GM18861 (cell line): Measurements from ENCODE around the gene RBP5.

Experiments used
- ATAC-seq: cut with Tn5 transposase; IDR thresholded peaks from one replicate; pipeline ENCODE4 v1.9.1; 2021; ENCODE audit not compliant: unreplicated experiment

RBP5 gene

GRCh38 chr12:7128681-7129286 lies at the start of gene RBP5:
TSS of gene RBP5 (minus strand) at chr12:7128889. CDS start at chr12:7128775, 114 bp downstream.
- no peak for ATAC-seq

- ATAC-seq: no peak
Measured at GRCh38 chr12:7178481-7178880, 49.8 kb upstream of the RBP5 start.

DNA sequence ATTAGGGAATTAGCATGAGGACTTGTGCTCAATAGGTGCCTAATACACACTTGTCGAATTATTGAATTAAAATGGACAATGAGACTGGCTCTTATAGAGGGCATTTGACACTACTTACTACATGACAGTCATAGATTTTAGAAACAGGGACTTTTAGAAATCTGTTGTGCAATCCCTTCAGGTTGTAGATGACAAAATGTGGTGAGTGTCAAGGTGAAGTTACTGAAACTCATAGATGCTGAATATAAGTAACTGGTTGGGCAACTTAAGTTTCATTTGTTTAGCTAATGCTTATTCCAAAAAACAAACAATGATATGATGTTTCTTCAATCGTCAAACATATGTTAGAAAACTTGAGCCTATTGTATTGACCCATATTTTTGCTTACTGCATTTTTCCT lies 47.9 kb upstream of the RBP5 start:
- no peak for ATAC-seq

- ATAC-seq: no peak
Measured at GRCh38 chr12:7175493-7175892, 46.8 kb upstream of the RBP5 start.

DNA sequence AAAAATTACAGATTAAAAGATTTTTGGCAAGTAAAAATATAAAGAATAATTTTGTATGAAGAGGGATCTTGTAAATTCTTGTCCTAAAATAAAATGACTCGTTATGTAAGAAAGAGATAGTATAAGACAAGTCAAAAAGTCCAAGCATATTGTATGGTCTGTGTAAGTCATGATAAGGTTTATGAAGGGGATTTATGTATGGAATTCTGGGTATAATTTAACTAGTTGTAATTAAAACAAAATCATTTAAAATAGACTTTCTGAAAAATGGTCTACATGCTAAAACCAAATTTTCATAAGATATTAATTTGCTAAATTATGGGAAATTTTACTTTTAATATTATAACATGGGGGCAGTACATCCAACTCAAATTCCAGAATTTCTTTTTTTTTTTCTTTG lies 43.2 kb upstream of the RBP5 start:
- ATAC-seq: no peak

DNA sequence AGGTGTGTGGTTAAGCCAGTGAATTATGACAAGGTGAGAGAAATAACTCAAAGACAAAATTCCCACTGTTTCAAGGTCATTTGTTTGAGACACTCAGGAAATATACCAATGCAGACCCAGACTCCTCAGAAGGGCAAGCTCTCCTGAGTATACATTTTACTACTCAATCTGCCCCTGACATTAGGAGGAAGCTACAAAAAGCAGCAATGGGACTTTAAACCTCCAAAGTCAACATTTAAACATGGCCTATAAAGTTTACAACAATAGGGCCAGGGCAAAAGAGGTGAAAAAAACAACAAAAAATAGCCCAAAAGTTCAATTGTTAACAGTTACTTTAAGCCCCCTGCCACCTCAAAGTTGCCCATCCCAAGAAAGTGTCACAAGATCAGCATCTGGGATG lies 41.3 kb upstream of the RBP5 start:
- no peak for ATAC-seq

DNA sequence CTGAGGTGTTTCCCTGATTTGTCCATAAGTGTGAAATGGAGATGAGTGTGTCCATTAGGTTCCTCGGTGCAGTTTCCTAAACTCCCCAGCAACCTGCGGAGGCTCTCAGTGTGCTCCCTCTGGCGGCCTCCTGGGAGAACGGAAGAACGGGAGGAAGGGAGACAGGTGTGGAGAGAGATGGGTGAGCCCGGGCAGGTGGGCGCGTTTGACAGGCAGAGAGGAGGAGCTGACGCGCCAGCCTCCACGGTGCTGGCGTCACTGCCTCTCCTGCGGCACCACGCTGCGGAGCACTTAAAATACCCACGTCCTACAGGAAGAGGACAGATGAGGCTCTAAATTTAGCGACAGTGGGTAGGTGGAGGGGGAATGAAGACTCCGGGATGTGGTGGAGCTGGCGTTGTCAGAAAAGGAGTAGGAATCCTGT lies 34.0 kb upstream of the RBP5 start:
- ATAC-seq: no peak

- no peak for ATAC-seq
Measured at GRCh38 chr12:7161811-7162210, 33.1 kb upstream of the RBP5 start.

DNA sequence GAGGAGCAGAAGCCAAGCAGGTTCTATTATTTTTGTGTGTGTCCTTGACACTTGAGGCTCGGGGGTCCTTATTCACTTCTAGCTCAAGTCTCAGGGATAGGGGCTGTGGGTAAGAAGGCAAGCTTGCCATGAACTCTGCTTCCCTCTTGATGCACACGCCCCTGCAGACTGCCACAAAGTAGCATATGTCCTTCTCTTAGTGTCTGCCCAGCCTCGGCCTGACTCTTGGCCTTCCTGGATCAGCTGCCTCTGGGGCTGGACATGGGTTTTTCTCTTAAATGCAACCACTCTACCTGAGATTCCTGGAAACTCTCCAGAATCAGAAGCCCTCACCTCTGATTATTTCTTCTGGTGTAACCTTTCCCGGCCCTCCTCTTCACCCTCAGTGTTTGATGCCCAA lies 32.6 kb upstream of the RBP5 start:
- ATAC-seq: no peak

DNA sequence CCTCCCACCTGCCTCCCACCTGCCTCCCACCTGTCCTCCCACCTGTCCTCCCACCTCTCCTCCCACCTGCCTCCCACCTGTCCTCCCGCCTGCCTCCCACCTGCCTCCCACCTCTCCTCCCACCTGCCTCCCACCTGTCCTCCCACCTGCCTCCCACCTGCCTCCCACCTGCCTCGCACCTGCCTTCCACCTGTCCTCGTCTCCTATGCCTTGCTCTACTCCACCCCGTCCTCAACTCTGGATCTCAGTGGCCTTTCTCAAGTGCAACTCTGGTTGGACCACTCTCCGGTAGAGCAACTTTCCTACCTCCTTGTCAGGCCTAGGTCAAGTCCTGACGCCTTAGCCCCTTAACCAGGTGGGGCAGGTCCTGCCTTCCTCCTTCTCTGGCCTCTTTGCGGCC lies 31.5 kb upstream of the RBP5 start:
- no peak for ATAC-seq

DNA sequence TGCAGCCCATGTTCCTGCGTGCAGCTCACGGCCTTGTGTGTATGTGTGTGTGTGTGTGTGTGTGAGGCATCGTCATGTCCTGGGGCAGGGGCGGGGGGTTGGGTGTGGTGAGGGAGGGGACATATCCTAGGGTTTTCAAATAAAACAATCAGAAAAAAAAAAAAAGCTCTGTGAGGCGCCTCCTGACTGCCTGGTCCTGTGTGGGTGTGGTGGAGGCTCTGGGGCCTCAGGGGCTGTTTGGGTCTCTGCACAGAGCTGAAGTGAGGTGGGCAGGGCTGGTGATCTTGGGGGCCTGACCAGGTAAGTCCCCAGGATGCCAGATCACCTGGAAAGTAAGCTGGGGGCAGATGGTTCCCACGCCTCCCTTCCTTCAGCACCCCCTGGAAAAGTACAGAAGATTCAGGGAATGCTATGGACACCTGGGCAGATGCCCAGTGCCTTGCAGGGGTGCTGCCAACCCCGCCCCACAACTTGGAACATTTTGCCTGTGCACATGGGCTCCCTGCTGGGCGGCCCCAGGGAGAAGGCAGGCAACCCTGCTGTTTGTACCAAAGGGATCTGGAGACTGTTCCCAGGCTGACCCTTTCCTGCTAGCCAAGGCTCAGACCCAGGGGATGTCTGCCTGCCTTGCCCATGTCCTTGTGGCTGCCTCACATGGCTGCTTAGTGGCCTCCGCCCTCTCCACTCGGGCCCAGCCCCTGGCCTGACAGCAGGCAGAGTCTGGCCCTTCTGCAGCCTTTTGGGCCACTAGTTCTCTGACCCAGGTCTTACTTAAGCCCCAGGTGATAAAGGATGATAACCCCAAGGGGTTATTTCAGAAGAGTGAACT lies 30.3 kb upstream of the RBP5 start:
- ATAC-seq: no peak

GRCh38 chr12:7157391-7157790 lies 28.7 kb upstream of the RBP5 start:
- no peak for ATAC-seq

- no peak for ATAC-seq
Measured at GRCh38 chr12:7156259-7157197, 27.8 kb upstream of the RBP5 start.

DNA sequence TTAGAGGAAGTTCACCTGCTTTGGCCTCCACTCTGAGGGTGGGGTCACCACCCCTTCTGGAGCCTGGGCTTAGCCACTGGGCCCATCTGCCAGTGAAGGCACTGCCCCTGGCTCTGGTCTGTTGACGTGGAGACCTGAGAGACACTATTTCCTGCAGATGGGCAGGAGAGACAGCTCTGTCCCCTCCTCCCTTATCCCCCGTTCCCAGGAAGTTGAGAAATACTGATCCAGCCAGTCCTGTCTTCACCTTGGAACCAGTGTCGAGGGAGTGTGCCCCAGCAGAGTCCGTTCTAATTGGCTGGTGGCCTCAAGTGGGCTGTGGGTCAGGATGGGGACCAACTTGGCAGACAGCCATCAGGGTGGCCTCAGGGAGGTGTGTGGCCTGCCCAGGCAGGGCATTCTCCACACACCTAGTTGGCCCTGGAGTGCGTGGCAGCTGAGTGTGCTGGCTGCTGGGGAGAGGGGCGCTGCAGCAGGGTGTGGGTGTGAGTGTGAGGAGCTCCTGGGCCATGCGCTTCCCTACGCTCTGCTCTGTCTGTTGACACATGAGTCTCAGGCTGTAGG lies 26.9 kb upstream of the RBP5 start:
- ATAC-seq: no peak

DNA sequence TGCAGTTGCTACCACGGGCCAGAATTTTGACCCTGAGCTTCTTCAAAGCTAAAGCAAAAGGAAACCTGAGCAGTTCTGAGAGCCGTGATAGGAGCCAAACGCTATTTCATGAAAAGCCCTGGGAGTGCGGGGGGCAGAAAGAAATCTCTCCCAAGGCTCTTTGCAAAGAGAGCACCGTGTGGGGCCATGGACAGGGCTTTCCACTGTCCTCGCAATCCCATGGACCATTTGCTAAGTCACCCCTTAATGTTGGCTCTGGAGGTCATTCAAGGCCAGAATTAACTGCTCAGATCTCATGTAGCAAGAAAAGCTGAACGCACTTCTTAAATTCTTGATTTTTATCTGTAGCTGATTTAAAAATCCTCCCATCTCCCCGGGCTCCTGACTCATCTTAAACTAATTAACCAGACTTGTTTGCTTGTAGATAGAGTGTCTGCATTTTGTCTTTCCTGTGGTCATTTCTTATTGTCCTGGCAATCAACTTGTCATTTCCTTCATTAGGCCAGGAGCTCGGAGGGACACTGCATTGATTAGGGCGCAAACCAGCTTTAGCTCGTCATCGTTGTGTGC lies 26.3 kb upstream of the RBP5 start:
- no peak for ATAC-seq

DNA sequence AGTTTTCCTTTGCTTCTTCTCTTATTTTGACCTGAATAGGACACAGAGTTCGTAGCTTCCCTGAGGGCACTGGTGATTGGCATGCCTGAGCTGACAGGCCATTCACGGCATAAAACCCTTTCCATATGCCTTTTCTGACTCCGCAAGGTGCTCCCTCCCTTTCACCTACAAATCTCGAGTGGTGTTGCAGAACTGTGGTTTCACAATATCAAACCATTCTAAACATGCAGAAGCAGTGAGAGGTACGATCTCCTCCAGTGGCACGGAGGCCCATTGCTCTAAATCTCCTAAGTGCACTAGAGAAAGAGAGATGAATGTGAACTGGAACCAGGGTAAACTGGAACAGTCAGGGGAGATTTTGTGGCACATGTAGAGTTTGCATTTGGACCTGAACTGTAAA lies 25.4 kb upstream of the RBP5 start:
- no peak for ATAC-seq

DNA sequence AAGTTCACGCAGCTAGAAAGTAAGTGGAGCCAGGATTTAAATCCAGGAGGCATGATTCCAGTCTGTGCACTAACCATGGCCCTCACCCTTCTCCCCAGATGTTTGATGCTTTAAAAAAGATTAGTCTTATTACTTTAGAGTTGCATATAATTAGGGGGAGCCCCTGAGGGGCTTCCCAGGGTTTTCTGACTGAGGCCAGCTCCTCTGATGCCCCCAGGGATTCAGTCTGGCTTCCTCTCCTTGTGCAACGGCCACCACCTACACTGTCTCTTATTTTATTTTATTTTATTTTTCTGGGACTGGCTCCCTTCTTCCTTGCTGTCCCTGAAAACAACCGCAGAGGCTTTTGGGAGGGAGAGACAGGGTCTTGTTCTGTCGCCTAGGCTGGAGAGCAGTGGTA lies 24.1 kb upstream of the RBP5 start:
- ATAC-seq: no peak

GRCh38 chr12:7151532-7151931 lies 22.8 kb upstream of the RBP5 start:
- no peak for ATAC-seq

- no peak for ATAC-seq
Measured at GRCh38 chr12:7150841-7151240, 22.2 kb upstream of the RBP5 start.

DNA sequence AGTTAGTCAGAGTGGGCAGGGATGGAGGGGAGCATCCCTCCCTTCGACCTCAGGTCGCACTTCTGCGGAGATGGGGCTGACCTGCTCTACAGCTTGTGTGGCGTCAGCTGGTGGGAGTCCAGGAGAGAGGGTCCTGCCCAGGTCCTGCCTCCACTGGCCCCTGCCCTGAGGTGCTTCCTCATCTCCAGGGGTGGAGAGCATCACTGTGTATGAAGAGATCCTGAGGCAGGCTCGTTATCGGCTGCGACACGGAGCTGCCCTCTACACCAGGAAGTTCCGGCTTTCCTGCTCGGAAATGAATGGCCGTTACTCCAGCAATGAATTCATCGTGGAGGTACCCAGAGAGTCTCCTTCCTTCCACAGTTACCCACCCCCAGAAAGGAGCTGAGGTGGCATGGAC lies 21.7 kb upstream of the RBP5 start:
- ATAC-seq: no peak

- no peak for ATAC-seq
Measured at GRCh38 chr12:7146906-7147305, 18.2 kb upstream of the RBP5 start.
